HepG2 (cell line): ENCODE measurements around the gene SLC22A23. TPM values are rescaled to one million over a fixed set of nuclear protein-coding genes. Genes with fewer than 3 reads are reported as not detected.
A peak's percentile ranks its signal among the peaks of the same experiment; 100 is the strongest.

Experiments used
- CREB1 ChIP-seq, 2 experiments: fragments of 450-650 bp in 1 of 2; IDR thresholded peaks; 2 replicates each; pipeline ENCODE4 v1.6.1; 2016 to 2017; ENCODE audit warnings: control low read depth in 1 of 2, mild to moderate bottlenecking in 1 of 2, missing compliant biosample characterization in 1 of 2, missing genetic modification characterization in 1 of 2
- ELF3 ChIP-seq: IDR thresholded peaks from 2 replicates; pipeline ENCODE4 v1.6.1; 2016; ENCODE audit warnings: missing genetic modification reagents, missing compliant biosample characterization
- FOSL2 ChIP-seq: sonication (generic); formaldehyde crosslinking; IDR thresholded peaks from 2 replicates; pipeline ENCODE4 v1.4.0; 2020; ENCODE audit warnings: missing genetic modification reagents
- HOXA9 ChIP-seq: sonication (generic); formaldehyde crosslinking; IDR thresholded peaks from 2 replicates; pipeline ENCODE4 v1.8.1; 2022; ENCODE audit warnings: missing genetic modification reagents, mild to moderate bottlenecking, moderate library complexity, borderline replicate concordance
- KDM2A ChIP-seq: sonication (generic); formaldehyde crosslinking; IDR thresholded peaks from 2 replicates; pipeline ENCODE4 v1.4.0; 2020; ENCODE audit warnings: low read depth, missing genetic modification reagents, borderline replicate concordance
- KDM5B ChIP-seq: sonication (generic); formaldehyde crosslinking; IDR thresholded peaks from 2 replicates; pipeline ENCODE4 v1.4.0; 2020; ENCODE audit warnings: missing genetic modification reagents, mild to moderate bottlenecking, borderline replicate concordance
- NR2F2 ChIP-seq: IDR thresholded peaks from 2 replicates; pipeline ENCODE4 v1.6.1; 2012; ENCODE audit warnings: low read depth, inconsistent platforms, borderline replicate concordance
- RARA ChIP-seq: IDR thresholded peaks from 2 replicates; pipeline ENCODE4 v1.6.1; 2016; ENCODE audit warnings: missing genetic modification reagents, missing compliant biosample characterization
- RFX1 ChIP-seq: fragments of 450-650 bp; IDR thresholded peaks from 2 replicates; pipeline ENCODE4 v1.6.1; 2017
- SETDB1 ChIP-seq: sonication (generic); formaldehyde crosslinking; IDR thresholded peaks from 2 replicates; pipeline ENCODE4 v1.5.1; 2020; ENCODE audit warnings: missing genetic modification reagents, mild to moderate bottlenecking, borderline replicate concordance
- SMAD9 ChIP-seq: sonication (generic); formaldehyde crosslinking; IDR thresholded peaks from 2 replicates; pipeline ENCODE4 v1.5.1; 2020; ENCODE audit warnings: mild to moderate bottlenecking, missing genetic modification reagents
- SOX5 ChIP-seq: IDR thresholded peaks from 2 replicates; pipeline ENCODE4 v1.6.1; 2016; ENCODE audit warnings: borderline replicate concordance
- SP4 ChIP-seq: sonication (generic); formaldehyde crosslinking; IDR thresholded peaks from 2 replicates; pipeline ENCODE4 v1.8.1; 2023; ENCODE audit warnings: mild to moderate bottlenecking, missing genetic modification reagents
- SRSF1 ChIP-seq: fragments of 200-400 bp; formaldehyde crosslinking; optimal IDR thresholded peaks from 2 replicates; pipeline ENCODE3; 2017; ENCODE audit warnings: mild to moderate bottlenecking, low read depth, low read length, moderate library complexity
- TCF7L2 ChIP-seq: IDR thresholded peaks from 2 replicates; pipeline ENCODE4 v1.6.1; 2011; ENCODE audit warnings: mild to moderate bottlenecking, low read depth, low read length, moderate library complexity
- THAP11 ChIP-seq: IDR thresholded peaks from 2 replicates; pipeline ENCODE4 v1.6.1; 2016; ENCODE audit warnings: missing biosample characterization, missing genetic modification reagents
- ZMYM2 ChIP-seq: sonication (generic); formaldehyde crosslinking; IDR thresholded peaks from 2 replicates; pipeline ENCODE4 v1.8.0; 2022; ENCODE audit warnings: mild to moderate bottlenecking, missing genetic modification reagents
- ZNF10 ChIP-seq: sonication (generic); formaldehyde crosslinking; IDR thresholded peaks from 2 replicates; pipeline ENCODE4 v1.4.0; 2020; ENCODE audit warnings: mild to moderate bottlenecking, low read depth, missing genetic modification reagents, borderline replicate concordance
- ZNF607 ChIP-seq: sonication (generic); formaldehyde crosslinking; IDR thresholded peaks from 2 replicates; pipeline ENCODE4 v1.5.1; 2020; ENCODE audit warnings: missing genetic modification reagents, mild to moderate bottlenecking, borderline replicate concordance
- ZSCAN20 ChIP-seq: sonication (generic); formaldehyde crosslinking; IDR thresholded peaks from 2 replicates; pipeline ENCODE4 v1.4.0; 2020; ENCODE audit warnings: missing genetic modification reagents, mild to moderate bottlenecking, borderline replicate concordance
- polyA plus RNA-seq, 8 experiments: library from polyadenylated mRNA; depleted of rRNA in 3 of 8; stranded (reverse) in 7 of 8; unstranded in 1 of 8; fragments of >200 nt; fragmentation: Illumina TruSeq in 4 of 8; extraction: Trizol in 4 of 8; gene quantifications; 2 replicates each; pipeline versions ENCODE4 v1.2.1 to v1.2.3, GENCODE V29; 2011 to 2016; ENCODE audit warnings: low read depth in 4 of 8, missing spikeins in 1 of 8, mixed read lengths in 1 of 8; ENCODE audit not compliant: insufficient read depth in 1 of 8
- total RNA-seq, 5 experiments: library from RNA; depleted of rRNA; stranded (reverse); fragments of >200 nt; fragmentation: Illumina TruSeq; extraction: Trizol; gene quantifications; 2 replicates each; pipeline ENCODE4 v1.2.3, GENCODE V29; 2016; ENCODE audit warnings: low read depth in 1 of 5
- TF ChIP-seq, protein P1 (sequence below): sonication (generic); formaldehyde crosslinking; IDR thresholded peaks from 2 replicates; pipeline ENCODE4 v1.4.0; 2020; ENCODE audit warnings: missing genetic modification reagents
- TF ChIP-seq, protein P2 (sequence below): sonication (generic); formaldehyde crosslinking; IDR thresholded peaks from 2 replicates; pipeline ENCODE4 v1.4.0; 2020; ENCODE audit warnings: missing genetic modification reagents, mild to moderate bottlenecking, borderline replicate concordance
- TF ChIP-seq, protein P3 (sequence below): sonication (generic); formaldehyde crosslinking; IDR thresholded peaks from 2 replicates; pipeline ENCODE4 v1.5.0; 2020; ENCODE audit warnings: mild to moderate bottlenecking, missing genetic modification reagents, borderline replicate concordance

Gene SLC22A23
- total and polyA plus RNA-seq, 2 of the 13 experiments (the other 11 are each of a cell fraction or from before 2014, with no cell fraction given), result 11.8 to 17.5 TPM

DNA sequence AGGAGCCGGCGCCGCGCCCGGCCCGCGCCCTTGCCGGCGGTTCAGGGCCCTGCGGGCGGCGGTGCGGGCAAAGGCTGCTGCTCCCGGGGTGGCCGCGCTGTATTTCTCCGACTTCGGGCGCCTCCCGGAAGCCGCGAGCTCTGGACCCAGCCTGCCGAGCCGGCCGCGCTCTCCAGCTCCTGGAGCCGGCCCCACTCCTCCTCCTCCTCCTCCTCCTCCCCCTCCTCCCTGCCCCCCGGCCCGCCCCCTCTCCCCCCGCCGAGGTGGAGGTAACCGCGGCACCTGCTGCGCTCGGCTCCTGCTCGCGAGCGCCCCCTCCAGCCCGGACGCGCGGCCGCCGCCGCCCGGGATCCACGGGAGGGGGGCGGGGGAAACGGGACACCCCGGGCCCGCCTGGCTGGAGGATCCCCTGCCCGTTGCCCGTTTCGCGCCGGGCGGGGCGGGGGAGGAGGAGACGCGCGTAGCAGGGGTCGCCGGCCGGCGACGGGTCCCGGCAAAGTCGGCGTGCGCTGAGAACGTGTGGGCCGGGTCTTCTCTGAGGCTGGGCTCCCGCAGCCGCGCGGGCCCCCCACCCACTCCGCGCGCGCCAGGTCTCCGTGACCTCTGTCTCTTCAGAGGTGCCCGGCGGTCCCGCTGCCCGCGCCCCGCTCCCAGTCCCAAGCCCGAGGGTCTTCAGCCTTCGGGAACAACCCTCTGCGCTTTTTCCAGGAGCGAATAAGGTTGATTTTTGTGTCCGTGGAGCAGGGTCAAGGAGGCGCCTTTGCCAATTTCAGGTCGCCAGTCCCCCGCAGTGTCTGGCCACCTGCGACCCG lies at the start of gene SLC22A23 (continued):
- TF ChIP-seq KDM5B (peak; percentile 66; the same call in 1 of the 2 replicates), ELF3 (CRISPR knock-in tag) (0 out of 2 replicates have a peak, but pooled peaks have one; percentile 24), FOSL2 (CRISPR knock-in tag) (no peak), HOXA9 (CRISPR knock-in tag) (no peak), ZMYM2 (CRISPR knock-in tag) (no peak; the same call in 1 of the 2 replicates), ZSCAN20 (peak; percentile 72; the same call in 1 of the 2 replicates), RFX1 (no peak), ZNF10 (CRISPR knock-in tag) (no peak), CREB1 (IDR thresholded peaks at IDR 0.05) (no peak), CREB1 (CRISPR knock-in tag; IDR thresholded peaks at IDR 0.05) (no peak), KDM2A (CRISPR knock-in tag) (peak; percentile 87), ZNF607 (peak; percentile 68), NR2F2 (peak; percentile 58; the same call in 1 of the 2 replicates), RARA (CRISPR knock-in tag) (peak; percentile 52), SOX5 (CRISPR knock-in tag) (peak; percentile 42; the same call in 1 of the 2 replicates), SP4 (CRISPR knock-in tag) (0 out of 2 replicates have a peak, but pooled peaks have one; percentile 36), TCF7L2 (no peak), SMAD9 (CRISPR knock-in tag) (no peak), SRSF1 (peak; percentile 12), THAP11 (CRISPR knock-in tag) (peak; percentile 66), SETDB1 (CRISPR knock-in tag) (no peak)
- TF ChIP-seq, protein P1, sequence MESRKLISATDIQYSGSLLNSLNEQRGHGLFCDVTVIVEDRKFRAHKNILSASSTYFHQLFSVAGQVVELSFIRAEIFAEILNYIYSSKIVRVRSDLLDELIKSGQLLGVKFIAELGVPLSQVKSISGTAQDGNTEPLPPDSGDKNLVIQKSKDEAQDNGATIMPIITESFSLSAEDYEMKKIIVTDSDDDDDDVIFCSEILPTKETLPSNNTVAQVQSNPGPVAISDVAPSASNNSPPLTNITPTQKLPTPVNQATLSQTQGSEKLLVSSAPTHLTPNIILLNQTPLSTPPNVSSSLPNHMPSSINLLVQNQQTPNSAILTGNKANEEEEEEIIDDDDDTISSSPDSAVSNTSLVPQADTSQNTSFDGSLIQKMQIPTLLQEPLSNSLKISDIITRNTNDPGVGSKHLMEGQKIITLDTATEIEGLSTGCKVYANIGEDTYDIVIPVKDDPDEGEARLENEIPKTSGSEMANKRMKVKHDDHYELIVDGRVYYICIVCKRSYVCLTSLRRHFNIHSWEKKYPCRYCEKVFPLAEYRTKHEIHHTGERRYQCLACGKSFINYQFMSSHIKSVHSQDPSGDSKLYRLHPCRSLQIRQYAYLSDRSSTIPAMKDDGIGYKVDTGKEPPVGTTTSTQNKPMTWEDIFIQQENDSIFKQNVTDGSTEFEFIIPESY (CRISPR knock-in tag), result peak; percentile 32; the same call in 1 of the 2 replicates
- TF ChIP-seq, protein P2, sequence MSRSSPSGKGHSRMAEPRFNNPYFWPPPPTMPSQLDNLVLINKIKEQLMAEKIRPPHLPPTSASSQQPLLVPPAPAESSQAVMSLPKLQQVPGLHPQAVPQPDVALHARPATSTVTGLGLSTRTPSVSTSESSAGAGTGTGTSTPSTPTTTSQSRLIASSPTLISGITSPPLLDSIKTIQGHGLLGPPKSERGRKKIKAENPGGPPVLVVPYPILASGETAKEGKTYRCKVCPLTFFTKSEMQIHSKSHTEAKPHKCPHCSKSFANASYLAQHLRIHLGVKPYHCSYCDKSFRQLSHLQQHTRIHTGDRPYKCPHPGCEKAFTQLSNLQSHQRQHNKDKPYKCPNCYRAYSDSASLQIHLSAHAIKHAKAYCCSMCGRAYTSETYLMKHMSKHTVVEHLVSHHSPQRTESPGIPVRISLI (CRISPR knock-in tag), result peak; percentile 36; the same call in 1 of the 2 replicates
- TF ChIP-seq, protein P3, sequence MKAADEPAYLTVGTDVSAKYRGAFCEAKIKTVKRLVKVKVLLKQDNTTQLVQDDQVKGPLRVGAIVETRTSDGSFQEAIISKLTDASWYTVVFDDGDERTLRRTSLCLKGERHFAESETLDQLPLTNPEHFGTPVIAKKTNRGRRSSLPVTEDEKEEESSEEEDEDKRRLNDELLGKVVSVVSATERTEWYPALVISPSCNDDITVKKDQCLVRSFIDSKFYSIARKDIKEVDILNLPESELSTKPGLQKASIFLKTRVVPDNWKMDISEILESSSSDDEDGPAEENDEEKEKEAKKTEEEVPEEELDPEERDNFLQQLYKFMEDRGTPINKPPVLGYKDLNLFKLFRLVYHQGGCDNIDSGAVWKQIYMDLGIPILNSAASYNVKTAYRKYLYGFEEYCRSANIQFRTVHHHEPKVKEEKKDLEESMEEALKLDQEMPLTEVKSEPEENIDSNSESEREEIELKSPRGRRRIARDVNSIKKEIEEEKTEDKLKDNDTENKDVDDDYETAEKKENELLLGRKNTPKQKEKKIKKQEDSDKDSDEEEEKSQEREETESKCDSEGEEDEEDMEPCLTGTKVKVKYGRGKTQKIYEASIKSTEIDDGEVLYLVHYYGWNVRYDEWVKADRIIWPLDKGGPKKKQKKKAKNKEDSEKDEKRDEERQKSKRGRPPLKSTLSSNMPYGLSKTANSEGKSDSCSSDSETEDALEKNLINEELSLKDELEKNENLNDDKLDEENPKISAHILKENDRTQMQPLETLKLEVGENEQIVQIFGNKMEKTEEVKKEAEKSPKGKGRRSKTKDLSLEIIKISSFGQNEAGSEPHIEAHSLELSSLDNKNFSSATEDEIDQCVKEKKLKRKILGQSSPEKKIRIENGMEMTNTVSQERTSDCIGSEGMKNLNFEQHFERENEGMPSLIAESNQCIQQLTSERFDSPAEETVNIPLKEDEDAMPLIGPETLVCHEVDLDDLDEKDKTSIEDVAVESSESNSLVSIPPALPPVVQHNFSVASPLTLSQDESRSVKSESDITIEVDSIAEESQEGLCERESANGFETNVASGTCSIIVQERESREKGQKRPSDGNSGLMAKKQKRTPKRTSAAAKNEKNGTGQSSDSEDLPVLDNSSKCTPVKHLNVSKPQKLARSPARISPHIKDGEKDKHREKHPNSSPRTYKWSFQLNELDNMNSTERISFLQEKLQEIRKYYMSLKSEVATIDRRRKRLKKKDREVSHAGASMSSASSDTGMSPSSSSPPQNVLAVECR (CRISPR knock-in tag), result peak; percentile 88
